ENCODE results near the gene ID4. TPM values are rescaled to one million over a fixed set of nuclear protein-coding genes. Genes with fewer than 3 reads are reported as not detected.

Gene ID4
- total RNA-seq, 1 experiment from 2014 or later, result 0.55 TPM

DNA sequence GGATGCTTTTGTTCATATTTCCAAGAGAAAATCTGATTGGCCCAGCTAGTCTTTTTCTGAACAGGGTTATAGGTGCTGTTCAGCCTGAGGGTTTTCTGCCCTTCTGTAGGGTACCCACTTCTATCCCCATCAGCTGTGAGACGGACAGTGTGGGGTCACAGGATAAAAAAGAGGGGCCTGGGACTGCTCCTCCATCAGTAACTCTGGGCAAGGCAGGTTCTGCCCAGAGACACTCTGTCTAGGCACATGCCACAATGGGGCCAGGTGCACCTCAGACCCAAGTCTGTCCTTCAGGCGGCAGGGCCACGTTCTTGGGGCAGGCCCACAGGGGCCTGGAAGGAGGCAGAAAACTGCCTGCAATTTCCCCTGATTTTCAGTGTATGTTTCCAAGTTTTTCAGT lies 20.0 kb downstream of the ID4 start:
- no peak for DNase-seq (ENCODE audit: low read depth)

DNA sequence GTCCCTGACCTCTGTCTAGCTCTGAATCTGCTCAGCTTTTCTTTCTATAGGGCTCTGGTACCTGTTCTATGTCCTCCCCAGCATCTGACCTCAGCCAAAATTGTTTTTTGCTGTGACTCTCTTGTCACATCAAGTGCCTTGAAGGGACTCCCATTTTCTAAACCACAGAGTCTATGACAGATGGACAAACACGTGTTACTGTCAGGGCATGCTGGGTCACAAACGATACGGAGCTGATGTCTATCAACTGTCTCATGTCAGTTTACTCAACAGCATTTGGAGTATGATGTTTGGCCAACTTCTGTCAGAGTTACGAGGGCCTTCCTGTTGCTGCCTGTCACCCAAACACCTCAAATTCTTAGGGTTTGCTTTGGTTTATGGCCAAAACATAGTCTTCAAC lies 20.5 kb downstream of the ID4 start:
- no peak for DNase-seq (ENCODE audit: low read depth)

DNA sequence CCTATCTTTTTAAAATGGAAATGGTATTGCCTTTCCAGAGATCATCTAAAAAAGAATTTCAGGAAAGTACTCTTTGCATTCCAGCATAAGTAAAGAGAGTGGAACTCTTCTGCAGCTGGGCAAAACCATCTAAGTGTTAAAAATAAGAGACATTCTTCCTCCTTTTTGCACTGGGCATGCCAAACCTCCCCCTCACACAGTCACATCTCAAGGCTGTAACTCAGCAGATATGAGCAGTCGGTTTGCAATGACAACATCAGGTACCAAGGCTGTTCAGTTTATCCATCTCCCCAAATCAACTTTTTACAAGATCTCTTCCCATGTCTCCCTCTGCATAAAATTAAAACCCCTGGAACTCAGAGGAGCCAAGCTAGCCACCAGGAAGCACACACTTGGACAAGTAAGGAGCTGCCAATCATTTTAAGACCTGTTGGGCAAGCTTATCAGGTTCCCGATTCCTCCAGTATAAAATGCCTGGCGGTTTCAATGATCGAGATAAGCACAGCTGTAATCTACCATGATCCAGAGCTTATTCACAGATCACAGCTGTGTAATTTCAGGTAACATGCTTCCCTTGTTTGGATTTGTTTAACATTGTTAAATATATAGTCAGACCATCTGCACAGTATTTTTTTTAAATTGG lies 23.2 kb downstream of the ID4 start:
- DNase-seq (ENCODE audit: low read depth), result no peak

DNA sequence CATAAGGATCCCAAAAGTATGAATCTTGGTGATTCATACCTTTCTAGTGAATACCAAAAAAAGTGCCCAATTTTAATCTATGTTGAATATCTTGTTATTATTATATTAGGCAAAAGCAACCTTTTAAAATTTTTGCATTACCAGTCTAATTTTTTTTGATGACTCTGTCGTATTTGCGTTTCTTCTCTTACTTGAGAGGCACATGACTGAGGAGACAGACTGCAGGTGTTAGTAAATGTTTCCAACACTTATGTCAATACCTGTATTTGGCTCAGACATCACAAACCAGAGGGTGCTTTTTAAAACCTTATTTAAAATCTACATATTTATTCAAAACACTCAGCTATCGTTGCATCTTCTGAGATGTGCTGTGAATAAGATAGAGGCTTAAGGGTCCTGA lies 27.1 kb downstream of the ID4 start:
- DNase-seq (ENCODE audit: low read depth), result no peak

DNA sequence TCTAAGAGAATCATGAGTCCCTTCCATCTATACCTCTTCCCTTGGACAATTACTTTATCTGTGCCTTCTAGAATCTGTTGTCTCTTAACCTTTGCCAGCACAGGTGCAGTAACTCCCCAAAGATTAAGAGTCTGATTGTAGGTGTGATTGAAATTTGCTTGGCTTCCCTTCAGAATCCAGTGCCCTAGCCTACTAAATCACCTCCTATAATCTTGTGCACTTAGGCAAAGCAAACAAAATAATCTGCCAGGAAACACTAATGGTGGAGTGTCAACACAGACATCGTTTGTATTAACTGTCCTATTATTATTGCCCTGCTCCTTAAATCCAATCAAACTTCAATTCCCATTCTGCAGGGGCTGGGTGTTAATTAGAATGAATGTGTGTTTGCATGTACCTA lies 28.0 kb downstream of the ID4 start:
- DNase-seq (ENCODE audit: low read depth), result no peak

DNA sequence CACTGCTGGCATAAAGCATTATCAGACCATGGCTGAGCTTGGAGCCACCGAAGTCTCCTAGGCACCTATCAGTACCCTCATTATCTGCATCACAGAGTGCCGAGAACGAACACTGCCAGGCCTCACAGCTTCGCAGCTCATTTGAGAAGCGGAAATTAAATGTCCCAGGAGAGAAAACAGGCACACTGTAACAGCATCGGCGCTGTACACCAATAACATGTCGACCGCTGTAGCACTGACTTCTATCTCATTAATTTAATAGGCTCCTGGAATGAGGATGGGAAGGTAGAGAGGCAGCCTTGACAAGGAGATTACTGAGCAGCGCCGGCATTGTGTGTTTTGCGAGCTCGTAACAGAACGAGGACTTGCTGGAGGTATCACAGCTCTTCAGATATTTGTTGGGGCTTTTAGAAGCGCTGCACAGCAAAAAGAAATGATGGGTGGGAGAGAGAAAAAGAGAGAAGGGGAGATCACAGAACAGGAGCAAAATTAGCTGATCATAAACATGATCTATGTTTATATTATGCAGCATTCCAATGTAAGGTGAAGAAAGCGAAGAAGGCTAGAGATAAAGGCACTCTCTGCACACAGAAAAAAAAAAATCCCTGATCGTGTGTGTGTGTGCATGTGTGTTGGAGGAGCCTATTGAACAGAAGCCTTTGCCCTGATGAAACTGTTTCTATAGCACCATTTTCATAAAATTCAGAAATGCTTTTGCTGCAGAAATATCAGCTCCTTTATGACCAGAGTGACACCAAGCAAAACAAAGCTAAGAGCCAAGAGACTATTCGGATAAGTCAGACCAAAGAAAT lies 29.2 kb downstream of the ID4 start:
- no peak for DNase-seq (ENCODE audit: low read depth)

DNA sequence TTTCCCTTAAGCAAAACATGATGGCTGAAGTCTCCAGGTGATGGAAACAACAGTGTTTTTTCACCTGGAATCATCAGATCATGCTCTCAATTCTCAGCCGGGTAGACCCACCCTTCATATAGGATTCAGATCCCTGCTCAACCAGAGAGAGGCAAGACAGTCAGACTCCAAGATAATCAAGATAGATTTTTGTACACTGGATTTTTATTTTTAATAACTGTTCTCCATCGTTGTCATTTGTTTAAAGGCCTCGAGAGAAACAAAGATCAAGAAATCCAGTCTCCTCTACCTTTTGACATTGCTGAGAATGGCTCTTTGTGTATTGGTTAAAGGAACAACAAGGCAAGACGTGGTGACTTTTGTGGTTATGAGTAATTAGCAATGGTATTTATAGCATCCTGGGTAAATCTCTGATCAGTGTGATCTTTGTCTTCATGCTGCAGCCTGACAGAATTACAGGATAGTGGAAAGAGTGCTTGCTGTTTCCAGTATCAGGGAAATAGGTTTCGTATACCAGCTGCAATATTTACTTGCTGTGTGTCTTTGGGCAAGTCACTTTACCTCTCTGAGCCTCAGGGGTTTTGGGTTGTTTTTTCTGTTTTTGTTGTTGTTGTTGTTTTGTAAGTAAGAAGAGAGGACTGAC lies 29.9 kb downstream of the ID4 start:
- peak; percentile 86 for DNase-seq (ENCODE audit: low read depth)

DNA sequence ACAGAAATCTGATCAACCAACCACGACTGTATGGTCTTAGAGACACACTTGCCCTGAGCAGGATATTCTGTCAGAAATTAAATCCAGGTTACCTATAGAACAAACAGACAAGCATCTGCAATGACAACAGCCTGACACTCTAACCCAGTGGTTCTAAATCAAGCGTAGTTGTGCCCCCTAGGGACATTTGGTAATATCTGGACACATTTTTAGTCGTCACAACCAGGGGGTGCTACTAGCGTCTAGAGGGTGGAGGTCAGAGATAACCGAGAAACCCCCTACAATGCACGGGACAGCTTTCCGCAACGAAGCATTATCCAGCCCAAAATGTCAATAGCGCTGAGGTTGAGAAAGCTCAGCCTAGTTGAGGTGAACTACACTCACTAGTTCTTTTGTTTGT lies 32.3 kb downstream of the ID4 start:
- no peak for DNase-seq (ENCODE audit: low read depth)

DNA sequence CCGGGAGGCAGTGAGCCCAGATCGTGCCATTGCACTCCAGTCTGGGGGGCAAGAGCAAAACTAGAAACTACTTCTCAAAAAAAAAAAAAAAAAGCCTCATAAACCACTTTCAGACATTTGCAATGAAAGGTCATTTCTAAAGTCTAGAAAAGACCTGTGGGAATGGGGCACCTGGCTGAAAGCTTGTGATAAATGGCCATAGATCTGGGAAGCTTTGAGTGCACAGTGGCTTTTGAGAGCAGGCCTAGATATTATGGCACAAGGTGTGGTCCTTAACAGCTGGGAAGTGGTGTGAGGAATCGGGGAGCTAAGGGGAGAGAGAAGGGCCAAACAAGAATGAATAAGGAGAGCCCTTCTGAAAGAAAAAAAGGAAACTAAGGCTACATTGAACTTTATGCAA lies 33.2 kb downstream of the ID4 start:
- no peak for DNase-seq (ENCODE audit: low read depth)

DNA sequence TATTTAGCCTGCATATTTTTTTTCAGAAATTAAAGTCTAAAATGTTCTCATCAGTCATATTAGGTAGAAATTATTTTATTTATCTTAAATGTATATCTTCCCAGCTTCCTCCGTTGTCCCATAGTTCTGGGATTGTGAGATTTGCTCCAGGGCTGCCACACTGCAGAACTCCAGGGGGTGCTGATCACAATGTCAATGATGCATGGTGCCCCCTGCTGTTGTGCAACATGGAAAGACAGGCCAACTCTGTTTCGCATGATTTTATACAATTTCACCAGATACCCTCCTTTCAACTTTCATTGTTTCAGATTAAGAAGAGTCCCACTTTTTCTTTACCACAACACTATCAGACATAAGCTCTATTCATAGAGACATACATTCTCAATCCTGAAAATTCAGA lies 35.9 kb downstream of the ID4 start:
- peak; percentile 11 for DNase-seq (ENCODE audit: low read depth)

DNA sequence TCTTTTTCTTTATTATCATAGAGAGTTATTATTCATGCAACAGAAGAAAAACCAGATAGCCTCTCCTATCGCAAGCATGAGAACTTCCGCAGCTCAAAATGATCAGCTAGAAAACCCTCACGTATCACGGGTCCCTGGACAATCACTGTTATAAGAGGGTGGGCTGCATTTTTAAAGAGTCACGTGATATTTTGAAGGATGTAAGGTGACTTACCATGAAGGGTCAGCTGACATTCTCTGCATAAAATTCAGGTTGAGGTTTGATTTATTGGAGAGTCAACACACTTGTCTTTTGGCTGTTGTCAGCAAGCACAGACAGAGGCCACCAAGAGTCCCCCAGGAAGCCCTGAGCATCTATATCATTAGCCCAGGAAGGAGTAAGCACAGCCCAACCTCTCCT lies 39.5 kb downstream of the ID4 start:
- no peak for DNase-seq (ENCODE audit: low read depth)

DNA sequence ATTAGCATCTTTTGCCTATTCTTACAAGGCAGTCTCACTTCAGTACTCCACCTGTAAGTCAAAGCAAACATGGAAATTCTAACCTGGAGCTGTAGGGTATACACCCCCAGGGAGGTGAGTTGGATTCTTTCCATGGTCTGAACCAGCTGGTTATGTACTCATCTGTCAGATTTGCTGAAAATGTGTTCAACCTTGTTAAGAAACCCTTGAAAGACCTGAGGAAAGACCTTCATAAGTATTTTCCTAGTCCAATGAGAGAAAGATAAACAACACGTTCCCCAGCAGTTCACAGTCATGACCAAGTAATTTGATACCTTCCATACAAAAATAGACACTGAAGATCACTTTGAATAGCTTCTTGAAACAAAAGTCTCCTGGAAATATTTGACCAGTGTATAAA lies 42.5 kb downstream of the ID4 start:
- no peak for DNase-seq (ENCODE audit: low read depth)

DNA sequence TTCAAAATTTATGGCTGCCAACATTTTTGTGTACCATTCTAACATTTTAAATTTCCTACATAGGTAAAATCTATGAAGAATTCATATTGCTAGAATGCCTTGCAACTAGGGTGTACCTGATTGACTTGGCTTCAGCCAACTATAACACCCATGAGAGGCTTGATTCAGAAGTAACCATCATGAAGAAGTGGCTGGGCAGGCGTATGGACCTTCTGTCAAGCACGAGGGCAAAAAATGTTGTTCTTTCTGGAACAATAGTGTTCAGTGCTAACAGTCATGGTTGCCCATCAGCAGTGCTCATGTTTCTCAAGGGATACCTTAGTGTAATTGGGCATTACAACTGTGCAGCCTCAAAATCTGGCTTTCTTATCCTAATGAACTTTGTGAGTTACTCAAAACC lies 42.9 kb downstream of the ID4 start:
- DNase-seq (ENCODE audit: low read depth), result no peak

DNA sequence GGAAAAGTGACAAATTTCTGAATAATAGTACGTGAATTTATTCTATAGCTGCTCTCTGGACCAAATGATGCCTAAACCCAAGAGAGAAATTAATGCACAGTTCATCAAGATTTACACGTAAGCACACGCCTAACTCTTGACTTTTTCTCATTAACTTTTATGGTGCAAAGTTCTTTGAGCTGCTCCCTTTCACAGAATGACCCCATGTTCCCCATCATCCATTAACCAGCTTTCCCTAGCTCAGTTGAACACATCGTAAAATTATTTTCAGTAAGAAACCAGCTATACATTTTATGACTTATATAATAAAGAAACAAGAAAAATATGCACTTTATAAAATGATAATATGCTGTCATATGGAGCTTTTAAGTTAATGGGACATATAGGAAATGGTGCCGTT lies 54.3 kb downstream of the ID4 start:
- no peak for DNase-seq (ENCODE audit: low read depth)
